WTC11 (cell line): ENCODE data around the gene ITPKB. TPM values are rescaled to one million over a fixed set of nuclear protein-coding genes. Genes with fewer than 3 reads are reported as not detected.

Experiments used
- ATAC-seq: fragments of 200-7000 bp; cut with Tn5 transposase; 2 replicates; pipeline ENCODE4 v1.10.0; 2021; ENCODE audit warnings: mild to moderate bottlenecking, moderate library complexity
- CTCF ChIA-PET: fragments of 300-600 bp; sonication (Branson Sonifier 250); formaldehyde crosslinking; loops from one replicate; lab custom pipeline; 2021; ENCODE audit warnings: antibody characterized with exemption; lab: Charles Lee
- POLR2A ChIA-PET: fragments of 350-600 bp; sonication (Branson Sonifier 250); formaldehyde crosslinking; loops from one replicate; lab custom pipeline; 2021; ENCODE audit warnings: antibody characterized with exemption; lab: Charles Lee
- DNase-seq: peaks from one replicate; pipeline ENCODE4 v3.0.0; 2021; ENCODE audit warnings: low spot score
- H3K27ac Mint-ChIP-seq: 2 replicates; pipeline ENCODE4 v1.8.0; 2021; ENCODE audit warnings: mixed read lengths
- H3K27me3 Mint-ChIP-seq: 2 replicates; pipeline ENCODE4 v1.8.0; 2021; ENCODE audit warnings: low read depth, mild to moderate bottlenecking, moderate library complexity, mixed read lengths
- H3K36me3 Mint-ChIP-seq: 2 replicates; pipeline ENCODE4 v1.8.0; 2021; ENCODE audit warnings: mixed read lengths
- H3K4me1 Mint-ChIP-seq: 2 replicates; pipeline ENCODE4 v1.8.0; 2022; ENCODE audit warnings: mixed read lengths
- H3K4me3 Mint-ChIP-seq: 2 replicates; pipeline ENCODE4 v1.8.0; 2021; ENCODE audit warnings: mild to moderate bottlenecking, moderate library complexity, mixed read lengths
- H3K9me3 Mint-ChIP-seq: 2 replicates; pipeline ENCODE4 v1.8.0; 2021; ENCODE audit warnings: mixed read lengths
- ESRRA ChIP-seq: sonication (generic); formaldehyde crosslinking; IDR thresholded peaks from 2 replicates; pipeline ENCODE4 v1.8.1; 2022; ENCODE audit warnings: mild to moderate bottlenecking, missing genetic modification reagents, borderline replicate concordance
- FOXK1 ChIP-seq: sonication (generic); formaldehyde crosslinking; IDR thresholded peaks from 2 replicates; pipeline ENCODE4 v1.8.0; 2022; ENCODE audit warnings: mild to moderate bottlenecking, moderate library complexity, missing genetic modification reagents
- GTF2I ChIP-seq: fragments of 250-450 bp; sonication (Bioruptor Pico); conservative IDR thresholded peaks from 2 replicates; pipeline ENCODE4 v1.4.0; 2021; ENCODE audit warnings: mild to moderate bottlenecking
- MXD4 ChIP-seq: fragments of 250-450 bp; sonication (Bioruptor Pico); IDR thresholded peaks from 2 replicates; pipeline ENCODE4 v1.8.0; 2021; ENCODE audit warnings: mild to moderate bottlenecking, moderate library complexity, borderline replicate concordance
- NR3C1 ChIP-seq: sonication (generic); formaldehyde crosslinking; conservative IDR thresholded peaks from 2 replicates; pipeline ENCODE4 v1.8.1; 2023; ENCODE audit warnings: low read depth, mild to moderate bottlenecking, missing genetic modification reagents
- OVOL2 ChIP-seq: fragments of 250-450 bp; sonication (Bioruptor Pico); IDR thresholded peaks from 2 replicates; pipeline ENCODE4 v1.9.0; 2021; ENCODE audit warnings: mild to moderate bottlenecking, borderline replicate concordance
- PRRX2 ChIP-seq: fragments of 250-450 bp; sonication (Bioruptor Pico); IDR thresholded peaks from 2 replicates; pipeline ENCODE4 v1.8.0; 2021; ENCODE audit warnings: mild to moderate bottlenecking
- SMAD3 ChIP-seq: sonication (generic); formaldehyde crosslinking; IDR thresholded peaks from 2 replicates; pipeline ENCODE4 v1.8.0; 2022; ENCODE audit warnings: missing genetic modification reagents, mild to moderate bottlenecking, borderline replicate concordance
- TEAD4 ChIP-seq: sonication (generic); formaldehyde crosslinking; IDR thresholded peaks from 2 replicates; pipeline ENCODE4 v1.8.0; 2022; ENCODE audit warnings: mild to moderate bottlenecking, missing genetic modification reagents
- ZNF317 ChIP-seq: sonication (generic); formaldehyde crosslinking; IDR thresholded peaks from 2 replicates; pipeline ENCODE4 v1.8.1; 2023; ENCODE audit warnings: low read depth, mild to moderate bottlenecking, moderate library complexity, missing genetic modification reagents, borderline replicate concordance
- ZNF671 ChIP-seq: fragments of 250-450 bp; sonication (Bioruptor Pico); IDR thresholded peaks from 2 replicates; pipeline ENCODE4 v1.8.0; 2021; ENCODE audit warnings: mild to moderate bottlenecking
- total RNA-seq: library from RNA; stranded (reverse); gene quantifications from 3 replicates; pipeline ENCODE4 v1.2.3, GENCODE V29; 2021
- TF ChIP-seq, protein P1 (sequence below): sonication (generic); formaldehyde crosslinking; IDR thresholded peaks from 2 replicates; pipeline ENCODE4 v1.8.0; 2022; ENCODE audit warnings: missing genetic modification reagents
- TF ChIP-seq, protein P2 (sequence below): fragments of 200-600 bp; IDR thresholded peaks from 2 replicates; pipeline ENCODE4 v1.8.0; 2022; ENCODE audit warnings: antibody characterized with exemption
- TF ChIP-seq, protein P3 (sequence below): sonication (generic); formaldehyde crosslinking; IDR thresholded peaks from 2 replicates; pipeline ENCODE4 v1.8.0; 2022; ENCODE audit warnings: mild to moderate bottlenecking, missing genetic modification reagents
- TF ChIP-seq, protein P4 (sequence below): sonication (generic); formaldehyde crosslinking; IDR thresholded peaks from 2 replicates; pipeline ENCODE4 v1.8.1; 2023; ENCODE audit warnings: mild to moderate bottlenecking, moderate library complexity, missing genetic modification reagents
- TF ChIP-seq, protein P5 (sequence below): sonication (generic); formaldehyde crosslinking; IDR thresholded peaks from 2 replicates; pipeline ENCODE4 v1.8.0; 2023; ENCODE audit warnings: mild to moderate bottlenecking, missing genetic modification reagents
- TF ChIP-seq, protein P6 (sequence below): fragments of 250-450 bp; sonication (Bioruptor Pico); conservative IDR thresholded peaks from 2 replicates; pipeline ENCODE4 v1.9.0; 2021; ENCODE audit warnings: mild to moderate bottlenecking
- TF ChIP-seq, protein P7 (sequence below): sonication (generic); formaldehyde crosslinking; IDR thresholded peaks from 2 replicates; pipeline ENCODE4 v1.8.0; 2022; ENCODE audit warnings: mild to moderate bottlenecking, missing genetic modification reagents

The ITPKB gene
- total RNA-seq, 1 experiment from 2014 or later: 15.6 TPM

DNA sequence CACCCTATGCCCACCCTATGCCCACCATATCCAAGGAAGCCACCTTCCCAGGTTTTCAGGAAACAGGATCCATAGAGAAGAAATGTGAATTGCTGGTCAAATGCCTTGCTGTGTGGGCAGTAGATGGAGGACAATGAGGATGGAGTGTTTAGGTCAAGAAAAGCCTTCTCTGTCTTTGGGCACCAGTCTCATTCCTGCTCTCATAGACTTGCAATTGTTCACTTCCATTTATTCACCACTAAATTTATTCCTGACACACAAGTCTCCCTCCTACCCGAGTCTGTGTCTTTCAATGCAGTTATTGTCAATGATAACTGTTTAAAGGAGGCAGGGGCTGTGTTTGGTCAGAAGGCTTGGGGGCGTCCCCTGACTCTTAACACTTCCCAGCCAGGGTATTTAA, 48.0 kb upstream of the ITPKB start (continued):
- TF ChIP-seq, protein P1, sequence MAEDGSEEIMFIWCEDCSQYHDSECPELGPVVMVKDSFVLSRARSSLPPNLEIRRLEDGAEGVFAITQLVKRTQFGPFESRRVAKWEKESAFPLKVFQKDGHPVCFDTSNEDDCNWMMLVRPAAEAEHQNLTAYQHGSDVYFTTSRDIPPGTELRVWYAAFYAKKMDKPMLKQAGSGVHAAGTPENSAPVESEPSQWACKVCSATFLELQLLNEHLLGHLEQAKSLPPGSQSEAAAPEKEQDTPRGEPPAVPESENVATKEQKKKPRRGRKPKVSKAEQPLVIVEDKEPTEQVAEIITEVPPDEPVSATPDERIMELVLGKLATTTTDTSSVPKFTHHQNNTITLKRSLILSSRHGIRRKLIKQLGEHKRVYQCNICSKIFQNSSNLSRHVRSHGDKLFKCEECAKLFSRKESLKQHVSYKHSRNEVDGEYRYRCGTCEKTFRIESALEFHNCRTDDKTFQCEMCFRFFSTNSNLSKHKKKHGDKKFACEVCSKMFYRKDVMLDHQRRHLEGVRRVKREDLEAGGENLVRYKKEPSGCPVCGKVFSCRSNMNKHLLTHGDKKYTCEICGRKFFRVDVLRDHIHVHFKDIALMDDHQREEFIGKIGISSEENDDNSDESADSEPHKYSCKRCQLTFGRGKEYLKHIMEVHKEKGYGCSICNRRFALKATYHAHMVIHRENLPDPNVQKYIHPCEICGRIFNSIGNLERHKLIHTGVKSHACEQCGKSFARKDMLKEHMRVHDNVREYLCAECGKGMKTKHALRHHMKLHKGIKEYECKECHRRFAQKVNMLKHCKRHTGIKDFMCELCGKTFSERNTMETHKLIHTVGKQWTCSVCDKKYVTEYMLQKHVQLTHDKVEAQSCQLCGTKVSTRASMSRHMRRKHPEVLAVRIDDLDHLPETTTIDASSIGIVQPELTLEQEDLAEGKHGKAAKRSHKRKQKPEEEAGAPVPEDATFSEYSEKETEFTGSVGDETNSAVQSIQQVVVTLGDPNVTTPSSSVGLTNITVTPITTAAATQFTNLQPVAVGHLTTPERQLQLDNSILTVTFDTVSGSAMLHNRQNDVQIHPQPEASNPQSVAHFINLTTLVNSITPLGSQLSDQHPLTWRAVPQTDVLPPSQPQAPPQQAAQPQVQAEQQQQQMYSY (CRISPR knock-in tag): no peak
- TF ChIP-seq TEAD4: no peak

DNA sequence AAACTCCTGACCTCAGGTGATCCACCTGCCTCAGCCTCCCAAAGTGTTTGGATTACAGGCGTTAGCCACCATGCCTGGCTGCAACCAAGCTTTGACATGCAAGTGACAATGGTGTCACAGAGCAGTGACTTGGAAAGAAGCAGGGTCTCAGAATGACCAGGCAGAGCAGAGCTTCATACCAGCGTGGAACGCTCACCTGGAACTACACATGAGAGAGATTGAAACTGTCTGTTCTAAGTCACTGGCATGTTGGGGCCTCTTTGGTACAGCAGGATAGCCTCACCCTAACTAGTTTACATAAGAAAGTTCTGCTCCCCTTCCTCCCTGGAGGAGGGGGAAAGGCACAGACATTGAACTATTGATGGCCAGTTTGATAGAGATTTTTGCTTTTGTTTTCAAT, 47.5 kb upstream of the ITPKB start:
- Mint-ChIP-seq H3K27ac (no peak overlapping the region), H3K4me3 (no peak overlapping the region), H3K9me3 (no peaks in the 10 kb centered on the region), H3K27me3 (no peaks in the 10 kb centered on the region; the same call in 1 of the 2 replicates), H3K4me1 (0 out of 2 replicates have a peak, but pooled peaks cover 4% of the 10 kb centered on the region), H3K36me3 (no peaks in the 10 kb centered on the region)
- ChIA-PET POLR2A (no interaction called here), CTCF (interaction anchor here (1.4 kb wide), 1 partner anchor 160 kb away, joined by 6 read pairs; no protein-coding TSS in a partner anchor)
- ATAC-seq: no peak
- no peak for DNase-seq
- TF ChIP-seq ESRRA (no peak), MXD4 (CRISPR knock-in tag) (no peak), GTF2I (no peak), OVOL2 (no peak), PRRX2 (no peak), ZNF671 (CRISPR knock-in tag) (no peak), NR3C1 (CRISPR knock-in tag) (no peak), SMAD3 (CRISPR knock-in tag) (no peak), FOXK1 (CRISPR knock-in tag) (no peak), ZNF317 (CRISPR knock-in tag) (no peak)
- TF ChIP-seq, protein P2, sequence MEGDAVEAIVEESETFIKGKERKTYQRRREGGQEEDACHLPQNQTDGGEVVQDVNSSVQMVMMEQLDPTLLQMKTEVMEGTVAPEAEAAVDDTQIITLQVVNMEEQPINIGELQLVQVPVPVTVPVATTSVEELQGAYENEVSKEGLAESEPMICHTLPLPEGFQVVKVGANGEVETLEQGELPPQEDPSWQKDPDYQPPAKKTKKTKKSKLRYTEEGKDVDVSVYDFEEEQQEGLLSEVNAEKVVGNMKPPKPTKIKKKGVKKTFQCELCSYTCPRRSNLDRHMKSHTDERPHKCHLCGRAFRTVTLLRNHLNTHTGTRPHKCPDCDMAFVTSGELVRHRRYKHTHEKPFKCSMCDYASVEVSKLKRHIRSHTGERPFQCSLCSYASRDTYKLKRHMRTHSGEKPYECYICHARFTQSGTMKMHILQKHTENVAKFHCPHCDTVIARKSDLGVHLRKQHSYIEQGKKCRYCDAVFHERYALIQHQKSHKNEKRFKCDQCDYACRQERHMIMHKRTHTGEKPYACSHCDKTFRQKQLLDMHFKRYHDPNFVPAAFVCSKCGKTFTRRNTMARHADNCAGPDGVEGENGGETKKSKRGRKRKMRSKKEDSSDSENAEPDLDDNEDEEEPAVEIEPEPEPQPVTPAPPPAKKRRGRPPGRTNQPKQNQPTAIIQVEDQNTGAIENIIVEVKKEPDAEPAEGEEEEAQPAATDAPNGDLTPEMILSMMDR: no peak
- TF ChIP-seq, protein P1 (CRISPR knock-in tag): no peak
- TF ChIP-seq, protein P3, sequence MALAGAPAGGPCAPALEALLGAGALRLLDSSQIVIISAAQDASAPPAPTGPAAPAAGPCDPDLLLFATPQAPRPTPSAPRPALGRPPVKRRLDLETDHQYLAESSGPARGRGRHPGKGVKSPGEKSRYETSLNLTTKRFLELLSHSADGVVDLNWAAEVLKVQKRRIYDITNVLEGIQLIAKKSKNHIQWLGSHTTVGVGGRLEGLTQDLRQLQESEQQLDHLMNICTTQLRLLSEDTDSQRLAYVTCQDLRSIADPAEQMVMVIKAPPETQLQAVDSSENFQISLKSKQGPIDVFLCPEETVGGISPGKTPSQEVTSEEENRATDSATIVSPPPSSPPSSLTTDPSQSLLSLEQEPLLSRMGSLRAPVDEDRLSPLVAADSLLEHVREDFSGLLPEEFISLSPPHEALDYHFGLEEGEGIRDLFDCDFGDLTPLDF: no peak
- TF ChIP-seq, protein P4, sequence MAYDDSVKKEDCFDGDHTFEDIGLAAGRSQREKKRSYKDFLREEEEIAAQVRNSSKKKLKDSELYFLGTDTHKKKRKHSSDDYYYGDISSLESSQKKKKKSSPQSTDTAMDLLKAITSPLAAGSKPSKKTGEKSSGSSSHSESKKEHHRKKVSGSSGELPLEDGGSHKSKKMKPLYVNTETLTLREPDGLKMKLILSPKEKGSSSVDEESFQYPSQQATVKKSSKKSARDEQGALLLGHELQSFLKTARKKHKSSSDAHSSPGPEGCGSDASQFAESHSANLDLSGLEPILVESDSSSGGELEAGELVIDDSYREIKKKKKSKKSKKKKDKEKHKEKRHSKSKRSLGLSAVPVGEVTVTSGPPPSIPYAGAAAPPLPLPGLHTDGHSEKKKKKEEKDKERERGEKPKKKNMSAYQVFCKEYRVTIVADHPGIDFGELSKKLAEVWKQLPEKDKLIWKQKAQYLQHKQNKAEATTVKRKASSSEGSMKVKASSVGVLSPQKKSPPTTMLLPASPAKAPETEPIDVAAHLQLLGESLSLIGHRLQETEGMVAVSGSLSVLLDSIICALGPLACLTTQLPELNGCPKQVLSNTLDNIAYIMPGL (CRISPR knock-in tag): no peak
- TF ChIP-seq, protein P5, sequence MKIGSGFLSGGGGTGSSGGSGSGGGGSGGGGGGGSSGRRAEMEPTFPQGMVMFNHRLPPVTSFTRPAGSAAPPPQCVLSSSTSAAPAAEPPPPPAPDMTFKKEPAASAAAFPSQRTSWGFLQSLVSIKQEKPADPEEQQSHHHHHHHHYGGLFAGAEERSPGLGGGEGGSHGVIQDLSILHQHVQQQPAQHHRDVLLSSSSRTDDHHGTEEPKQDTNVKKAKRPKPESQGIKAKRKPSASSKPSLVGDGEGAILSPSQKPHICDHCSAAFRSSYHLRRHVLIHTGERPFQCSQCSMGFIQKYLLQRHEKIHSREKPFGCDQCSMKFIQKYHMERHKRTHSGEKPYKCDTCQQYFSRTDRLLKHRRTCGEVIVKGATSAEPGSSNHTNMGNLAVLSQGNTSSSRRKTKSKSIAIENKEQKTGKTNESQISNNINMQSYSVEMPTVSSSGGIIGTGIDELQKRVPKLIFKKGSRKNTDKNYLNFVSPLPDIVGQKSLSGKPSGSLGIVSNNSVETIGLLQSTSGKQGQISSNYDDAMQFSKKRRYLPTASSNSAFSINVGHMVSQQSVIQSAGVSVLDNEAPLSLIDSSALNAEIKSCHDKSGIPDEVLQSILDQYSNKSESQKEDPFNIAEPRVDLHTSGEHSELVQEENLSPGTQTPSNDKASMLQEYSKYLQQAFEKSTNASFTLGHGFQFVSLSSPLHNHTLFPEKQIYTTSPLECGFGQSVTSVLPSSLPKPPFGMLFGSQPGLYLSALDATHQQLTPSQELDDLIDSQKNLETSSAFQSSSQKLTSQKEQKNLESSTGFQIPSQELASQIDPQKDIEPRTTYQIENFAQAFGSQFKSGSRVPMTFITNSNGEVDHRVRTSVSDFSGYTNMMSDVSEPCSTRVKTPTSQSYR (CRISPR knock-in tag): no peak
- TF ChIP-seq, protein P6, sequence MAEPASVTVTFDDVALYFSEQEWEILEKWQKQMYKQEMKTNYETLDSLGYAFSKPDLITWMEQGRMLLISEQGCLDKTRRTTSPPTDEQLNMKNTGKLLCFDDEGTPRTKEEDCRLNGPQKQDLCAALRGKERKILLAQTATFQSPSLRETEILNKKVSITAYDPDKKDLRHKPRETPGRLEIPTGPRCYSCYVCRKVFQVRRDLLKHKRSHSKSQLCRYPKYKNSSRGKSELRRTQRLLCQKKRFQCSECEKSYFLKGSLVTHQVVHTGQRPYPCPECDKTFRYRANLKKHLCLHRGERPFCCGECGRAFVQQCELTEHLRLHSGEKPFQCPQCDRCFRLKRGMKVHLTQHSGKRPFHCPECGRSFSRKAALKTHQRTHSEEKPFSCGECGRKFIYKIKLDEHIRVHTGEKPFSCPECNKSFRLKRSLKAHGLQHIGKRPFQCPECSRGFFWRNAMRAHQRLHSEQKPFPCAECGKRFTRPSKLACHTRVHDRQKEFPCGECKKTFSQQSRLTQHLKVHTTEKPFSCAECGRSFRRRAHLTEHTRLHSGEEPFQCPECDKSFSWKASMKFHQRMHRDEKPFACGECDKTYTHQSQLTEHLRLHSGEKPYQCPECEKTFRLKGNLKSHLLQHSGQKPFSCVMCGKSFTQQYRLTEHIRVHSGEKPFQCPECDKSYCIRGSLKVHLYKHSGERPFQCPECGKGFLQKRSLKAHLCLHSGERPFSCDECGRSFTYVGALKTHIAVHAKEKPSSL (CRISPR knock-in tag): no peak
- TF ChIP-seq, protein P7, sequence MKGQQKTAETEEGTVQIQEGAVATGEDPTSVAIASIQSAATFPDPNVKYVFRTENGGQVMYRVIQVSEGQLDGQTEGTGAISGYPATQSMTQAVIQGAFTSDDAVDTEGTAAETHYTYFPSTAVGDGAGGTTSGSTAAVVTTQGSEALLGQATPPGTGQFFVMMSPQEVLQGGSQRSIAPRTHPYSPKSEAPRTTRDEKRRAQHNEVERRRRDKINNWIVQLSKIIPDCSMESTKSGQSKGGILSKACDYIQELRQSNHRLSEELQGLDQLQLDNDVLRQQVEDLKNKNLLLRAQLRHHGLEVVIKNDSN: no peak
